HG03060 (cell line): ENCODE measurements around the gene CDX1.

Source experiments
- ATAC-seq: cut with Tn5 transposase; IDR thresholded peaks from one replicate; pipeline ENCODE4 v1.9.1; 2021; ENCODE audit warnings: low read depth, moderate number of reproducible peaks; ENCODE audit not compliant: unreplicated experiment

Gene CDX1

GRCh38 chr5:150130493-150130922, 36.1 kb upstream of the CDX1 start:
- ATAC-seq, result no peak

GRCh38 chr5:150131461-150131860, 35.1 kb upstream of the CDX1 start:
- no peak for ATAC-seq

GRCh38 chr5:150131978-150132694, 34.4 kb upstream of the CDX1 start:
- no peak for ATAC-seq

GRCh38 chr5:150132740-150133139, 33.8 kb upstream of the CDX1 start:
- no peak for ATAC-seq

- no peak for ATAC-seq
These were observed 32.9 kb upstream of the CDX1 start for GRCh38 chr5:150133581-150134197.

- ATAC-seq, result no peak
These were observed 32.4 kb upstream of the CDX1 start for GRCh38 chr5:150134198-150134588.

GRCh38 chr5:150135557-150136304, 30.8 kb upstream of the CDX1 start:
- no peak for ATAC-seq

- ATAC-seq, result no peak
These were observed 30.0 kb upstream of the CDX1 start for GRCh38 chr5:150136305-150137167.

- no peak for ATAC-seq
These were observed 29.2 kb upstream of the CDX1 start for GRCh38 chr5:150137168-150137957.

GRCh38 chr5:150137997-150138396, 28.6 kb upstream of the CDX1 start:
- no peak for ATAC-seq

- ATAC-seq, result no peak
These were observed 27.9 kb upstream of the CDX1 start for GRCh38 chr5:150138551-150139265.

GRCh38 chr5:150139334-150139733, 27.2 kb upstream of the CDX1 start:
- ATAC-seq, result no peak

GRCh38 chr5:150140830-150141229, 25.7 kb upstream of the CDX1 start:
- ATAC-seq, result no peak

GRCh38 chr5:150141544-150142184, 24.9 kb upstream of the CDX1 start:
- no peak for ATAC-seq

GRCh38 chr5:150142185-150142958, 24.2 kb upstream of the CDX1 start:
- no peak for ATAC-seq

- no peak for ATAC-seq
These were observed 23.6 kb upstream of the CDX1 start for GRCh38 chr5:150142959-150143349.

- no peak for ATAC-seq
These were observed 23.0 kb upstream of the CDX1 start for GRCh38 chr5:150143350-150144245.
